Thyroid gland (tissue), 4 donors: Measurements from ENCODE around the gene RBP3. TPM values are rescaled to one million over a fixed set of nuclear protein-coding genes. Genes with fewer than 3 reads are reported as not detected.

ENCODE experiments used
- DNase-seq, 2 donors: peaks; one replicate each; pipeline ENCODE4 v3.0.0-alpha.2; 2019
- H3K27ac ChIP-seq, 3 donors: fragments of 200-600 bp; sonication (generic); 1 replicate in 2 of 3; 2 replicates in 1 of 3; pipeline ENCODE4 v1.5.1; 2016 to 2019; ENCODE audit warnings: mild to moderate bottlenecking in 1 of 3, moderate library complexity in 1 of 3
- H3K27me3 ChIP-seq: fragments of 200-600 bp; sonication (generic); one replicate; pipeline ENCODE4 v1.5.1; 2019
- H3K36me3 ChIP-seq, 2 donors: fragments of 200-600 bp; sonication (generic); one replicate each; pipeline ENCODE4 v1.5.1; 2016 to 2019
- H3K4me1 ChIP-seq, 2 donors: fragments of 200-600 bp; sonication (generic); one replicate each; pipeline ENCODE4 v1.5.1; 2017 to 2019
- H3K4me3 ChIP-seq, 3 donors: fragments of 200-600 bp; sonication (generic); replicated peaks in 1 of 3; 1 replicate in 2 of 3; 2 replicates in 1 of 3; pipeline ENCODE4 v1.5.1; 2016; ENCODE audit warnings: mild to moderate bottlenecking in 1 of 3
- H3K9me3 ChIP-seq: fragments of 200-600 bp; sonication (generic); one replicate; pipeline ENCODE4 v1.5.1; 2017
- CTCF ChIP-seq, 6 experiments: fragments of 200-600 bp in 3 of 6; fragments of 450-650 bp in 3 of 6; sonication (generic) in 3 of 6; IDR thresholded peaks; one replicate each; pipeline ENCODE4 v1.5.1; 2016 to 2019; ENCODE audit warnings: antibody characterized with exemption in 6 of 6, mild to moderate bottlenecking in 2 of 6, inconsistent platforms in 1 of 6, moderate library complexity in 1 of 6
- POLR2A ChIP-seq, 2 donors: fragments of 450-650 bp; IDR thresholded peaks; one replicate each; pipeline ENCODE4 v1.6.1; 2017; ENCODE audit warnings: antibody characterized with exemption in 2 of 2, mild to moderate bottlenecking in 2 of 2, moderate library complexity in 1 of 2
- WGBS, 2 donors: methylation state at CpG; one replicate each; pipeline ENCODE4 v1.1.5; 2017; 5-methylcytosine and 5-hydroxymethylcytosine counted together
- intact Hi-C: fragments of 100-400 bp; cut with DNase I; formaldehyde crosslinking; loops from one replicate; pipeline ENCODE4 v1.15.1; 2023
- total RNA-seq, 4 donors: library from RNA; depleted of rRNA; stranded (reverse); fragments of >200 nt; gene quantifications; one replicate each; pipeline ENCODE4 v1.2.3, GENCODE V29; 2016

Gene RBP3
- total RNA-seq, 4 donors from 2014 or later = not detected

GRCh38 chr10:47317251-47317650 is 30.9 kb upstream of the RBP3 start:
- H3K9me3 ChIP-seq = no peaks in the 10 kb centered on the region
- no peak overlapping the region for H3K27ac ChIP-seq
- intact Hi-C loops = no loop called here
- DNase-seq = no peak
- no peaks in the 10 kb centered on the region for H3K36me3 ChIP-seq
- no peaks in the 10 kb centered on the region for H3K4me1 ChIP-seq
- no peak for TF ChIP-seq CTCF (IDR thresholded peaks at IDR 0.05)
- no peak for TF ChIP-seq POLR2A (IDR thresholded peaks at IDR 0.05)
- WGBS, 2 donors = 67 to 85% methylated on average over 4 of the region's 4 CpGs
- H3K27me3 ChIP-seq = no peaks in the 10 kb centered on the region
- no peak overlapping the region for H3K4me3 ChIP-seq

- DNase-seq = no peak
- WGBS, 2 donors = 87 to 90% methylated on average over 9 of the region's 9 CpGs
- no peak overlapping the region for H3K4me3 ChIP-seq
- TF ChIP-seq CTCF (IDR thresholded peaks at IDR 0.05) (no peak), POLR2A (IDR thresholded peaks at IDR 0.05) (no peak)
- no peaks in the 10 kb centered on the region for H3K9me3 ChIP-seq
- intact Hi-C loops = no loop called here
- no peaks in the 10 kb centered on the region for H3K4me1 ChIP-seq
- no peak overlapping the region for H3K27ac ChIP-seq
- H3K36me3 ChIP-seq = no peaks in the 10 kb centered on the region
- H3K27me3 ChIP-seq = no peaks in the 10 kb centered on the region
Measured at GRCh38 chr10:47318706-47319105, 29.5 kb upstream of the RBP3 start.

- intact Hi-C loops = no loop called here
- no peak overlapping the region for H3K27ac ChIP-seq
- TF ChIP-seq POLR2A (IDR thresholded peaks at IDR 0.05) (no peak), CTCF (IDR thresholded peaks at IDR 0.05) (no peak)
- H3K36me3 ChIP-seq = no peaks in the 10 kb centered on the region
- no peak overlapping the region for H3K4me3 ChIP-seq
- no peaks in the 10 kb centered on the region for H3K27me3 ChIP-seq
- H3K9me3 ChIP-seq = no peaks in the 10 kb centered on the region
- H3K4me1 ChIP-seq = no peaks in the 10 kb centered on the region
- DNase-seq = no peak
- 88% methylated on average over 8 of the region's 8 CpGs for WGBS, 2 donors
Measured at GRCh38 chr10:47319784-47320183, 28.4 kb upstream of the RBP3 start.

- intact Hi-C loops = no loop called here
- TF ChIP-seq CTCF (IDR thresholded peaks at IDR 0.05) (no peak), POLR2A (IDR thresholded peaks at IDR 0.05) (no peak)
- no peak overlapping the region for H3K27ac ChIP-seq
- H3K4me1 ChIP-seq = no peaks in the 10 kb centered on the region
- H3K36me3 ChIP-seq = no peaks in the 10 kb centered on the region
- no peak for DNase-seq
- H3K9me3 ChIP-seq = no peaks in the 10 kb centered on the region
- WGBS, 2 donors = 76 to 78% methylated on average over 6 of the region's 6 CpGs
- H3K4me3 ChIP-seq = no peak overlapping the region
- H3K27me3 ChIP-seq = no peaks in the 10 kb centered on the region
Measured at GRCh38 chr10:47320812-47321211, 27.4 kb upstream of the RBP3 start.

GRCh38 chr10:47321521-47322195 is 26.5 kb upstream of the RBP3 start:
- intact Hi-C loops = no loop called here
- 85 to 86% methylated on average over 8 of the region's 8 CpGs for WGBS, 2 donors

More at GRCh38 chr10:47321521-47322195, 26.5 kb upstream of the RBP3 start:
- no peaks in the 10 kb centered on the region for H3K36me3 ChIP-seq
- no peaks in the 10 kb centered on the region for H3K4me1 ChIP-seq
- H3K27ac ChIP-seq = no peak overlapping the region
- H3K4me3 ChIP-seq = no peak overlapping the region
- H3K9me3 ChIP-seq = no peaks in the 10 kb centered on the region
- no peaks in the 10 kb centered on the region for H3K27me3 ChIP-seq
- no peak for DNase-seq
- TF ChIP-seq POLR2A (IDR thresholded peaks at IDR 0.05) (no peak), CTCF (IDR thresholded peaks at IDR 0.05) (no peak)
